ENCODE measurements around the gene UBL4B.

Gene UBL4B

GRCh38 chr1:110087812-110088738 lies 24.2 kb upstream of the UBL4B start:
- Histone ChIP-seq H3K4me1 (ENCODE audit: insufficient read depth, low read length) (peaks cover 4% of the 10 kb centered on the region; the same call in 1 of the 2 replicates), H3K4me3 (ENCODE audit: low read length) (no peak overlapping the region), H3K27ac (ENCODE audit: low read length) (no peak overlapping the region), H3K27me3 (ENCODE audit: insufficient read depth, low read length) (peaks cover 63% of the 10 kb centered on the region), H3K9ac (ENCODE audit: low read depth, low read length) (no peak overlapping the region), H3K9me3 (ENCODE audit: insufficient read depth, low read depth, low read length) (no peaks in the 10 kb centered on the region; the same call in 1 of the 2 replicates), H3K36me3 (ENCODE audit: insufficient read depth, low read depth, low read length) (no peaks in the 10 kb centered on the region)

DNA sequence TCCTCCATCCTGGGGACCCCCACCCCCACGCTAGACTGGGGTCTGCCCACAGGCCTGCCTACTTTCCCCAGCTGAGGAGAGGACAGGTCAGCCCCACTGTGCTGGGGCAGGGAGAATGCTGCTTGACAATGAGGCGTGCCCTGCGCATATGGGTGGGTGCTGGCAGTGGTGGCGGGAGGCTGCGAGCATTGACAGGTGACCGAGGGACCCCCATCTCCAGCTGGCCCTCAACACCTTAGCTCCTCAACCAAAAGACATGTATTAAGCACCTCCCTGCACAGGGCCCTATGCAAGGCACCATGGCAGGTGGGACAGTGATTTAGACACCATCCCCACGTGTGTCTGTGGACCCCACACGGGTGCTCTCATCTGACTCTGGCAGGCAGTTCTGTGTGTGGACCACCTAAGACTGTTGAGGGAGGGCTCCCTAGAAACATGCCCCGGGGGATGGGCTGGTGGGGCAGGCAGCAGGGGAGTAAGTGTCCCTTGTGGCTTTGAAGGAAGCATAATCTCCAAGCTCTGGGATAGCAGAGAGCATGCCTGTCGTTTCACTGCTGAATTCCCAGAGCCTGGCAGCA lies 23.4 kb upstream of the UBL4B start:
- no peak overlapping the region for H3K4me3 ChIP-seq (ENCODE audit: low read length)
- no peaks in the 10 kb centered on the region; the same call in 1 of the 2 replicates for H3K9me3 ChIP-seq (ENCODE audit: insufficient read depth, low read depth, low read length)
- peaks cover 55% of the 10 kb centered on the region for H3K27me3 ChIP-seq (ENCODE audit: insufficient read depth, low read length)
- H3K27ac ChIP-seq (ENCODE audit: low read length): no peak overlapping the region
- H3K4me1 ChIP-seq (ENCODE audit: insufficient read depth, low read length): no peaks in the 10 kb centered on the region; the same call in 1 of the 2 replicates
- no peaks in the 10 kb centered on the region for H3K36me3 ChIP-seq (ENCODE audit: insufficient read depth, low read depth, low read length)
- H3K9ac ChIP-seq (ENCODE audit: low read depth, low read length): no peak overlapping the region

DNA sequence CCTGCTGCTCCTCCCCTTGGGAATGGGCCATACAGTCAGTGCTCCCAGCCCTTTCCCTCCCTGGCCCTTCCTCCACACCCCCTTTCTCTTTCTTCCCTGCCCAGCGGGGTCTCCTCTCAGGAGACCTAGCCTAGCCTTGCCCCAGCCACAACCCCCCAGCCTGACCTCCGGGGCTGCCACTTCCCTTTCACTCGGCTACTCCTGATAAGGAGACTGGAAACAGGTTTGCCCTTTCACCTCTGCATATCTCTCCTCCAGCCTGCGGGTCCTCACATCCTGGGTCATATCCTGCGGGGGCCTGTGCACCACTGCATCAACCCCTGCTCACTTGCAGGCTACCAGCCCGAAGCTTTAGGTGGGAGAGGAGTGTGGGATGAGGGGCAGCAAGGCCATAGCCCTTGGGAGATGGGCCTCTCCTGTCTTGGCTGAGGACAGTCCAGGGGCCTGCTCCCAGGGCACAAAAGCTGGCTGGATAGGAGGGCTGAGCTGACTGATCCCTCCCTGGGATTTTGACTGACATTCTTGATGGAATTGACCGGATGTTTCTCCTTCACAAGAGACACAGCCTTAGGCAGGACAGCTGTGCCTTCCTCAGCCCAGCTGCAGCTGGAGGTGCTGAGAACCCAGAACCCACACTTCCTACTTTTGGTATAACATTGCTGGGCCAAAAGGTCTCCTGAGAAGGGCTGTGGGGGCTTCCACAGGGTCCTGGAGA lies 22.5 kb upstream of the UBL4B start:
- Histone ChIP-seq H3K9me3 (ENCODE audit: insufficient read depth, low read depth, low read length) (no peaks in the 10 kb centered on the region), H3K27ac (ENCODE audit: low read length) (no peak overlapping the region), H3K36me3 (ENCODE audit: insufficient read depth, low read depth, low read length) (no peaks in the 10 kb centered on the region), H3K4me1 (ENCODE audit: insufficient read depth, low read length) (no peaks in the 10 kb centered on the region; the same call in 1 of the 2 replicates), H3K9ac (ENCODE audit: low read depth, low read length) (no peak overlapping the region), H3K4me3 (ENCODE audit: low read length) (no peak overlapping the region), H3K27me3 (ENCODE audit: insufficient read depth, low read length) (peaks cover 46% of the 10 kb centered on the region)

DNA sequence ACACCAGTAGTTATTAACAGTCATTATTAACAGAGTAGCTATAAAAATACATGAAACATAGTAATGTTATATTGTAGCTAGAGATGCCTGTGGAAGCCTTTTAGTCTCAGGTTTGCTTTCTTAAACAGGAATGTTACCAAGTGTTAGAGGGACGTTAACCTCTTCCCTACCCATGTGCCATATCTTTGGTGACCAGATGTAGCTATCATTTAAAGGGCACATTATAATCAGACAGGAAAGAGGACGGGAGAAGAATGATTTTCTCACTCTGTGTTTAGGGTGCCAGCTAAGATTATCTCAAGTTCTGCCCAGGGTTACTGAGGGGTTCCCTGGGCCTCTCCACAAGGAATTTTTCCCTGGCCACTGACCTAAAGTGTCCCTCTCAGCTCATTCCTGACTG lies 20.9 kb upstream of the UBL4B start:
- Histone ChIP-seq H3K36me3 (ENCODE audit: insufficient read depth, low read depth, low read length) (no peaks in the 10 kb centered on the region), H3K9ac (ENCODE audit: low read depth, low read length) (no peak overlapping the region), H3K4me3 (ENCODE audit: low read length) (no peak overlapping the region), H3K4me1 (ENCODE audit: insufficient read depth, low read length) (no peaks in the 10 kb centered on the region; the same call in 1 of the 2 replicates), H3K27me3 (ENCODE audit: insufficient read depth, low read length) (peaks cover 30% of the 10 kb centered on the region), H3K27ac (ENCODE audit: low read length) (no peak overlapping the region), H3K9me3 (ENCODE audit: insufficient read depth, low read depth, low read length) (no peaks in the 10 kb centered on the region)

- no peak overlapping the region for H3K4me3 ChIP-seq (ENCODE audit: low read length)
- H3K4me1 ChIP-seq (ENCODE audit: insufficient read depth, low read length): no peaks in the 10 kb centered on the region; the same call in 1 of the 2 replicates
- H3K9me3 ChIP-seq (ENCODE audit: insufficient read depth, low read depth, low read length): no peaks in the 10 kb centered on the region
- peaks cover 26% of the 10 kb centered on the region for H3K27me3 ChIP-seq (ENCODE audit: insufficient read depth, low read length)
- H3K9ac ChIP-seq (ENCODE audit: low read depth, low read length): no peak overlapping the region
- H3K36me3 ChIP-seq (ENCODE audit: insufficient read depth, low read depth, low read length): no peaks in the 10 kb centered on the region
- no peak overlapping the region for H3K27ac ChIP-seq (ENCODE audit: low read length)
Measured at GRCh38 chr1:110091791-110092190, 20.5 kb upstream of the UBL4B start.

DNA sequence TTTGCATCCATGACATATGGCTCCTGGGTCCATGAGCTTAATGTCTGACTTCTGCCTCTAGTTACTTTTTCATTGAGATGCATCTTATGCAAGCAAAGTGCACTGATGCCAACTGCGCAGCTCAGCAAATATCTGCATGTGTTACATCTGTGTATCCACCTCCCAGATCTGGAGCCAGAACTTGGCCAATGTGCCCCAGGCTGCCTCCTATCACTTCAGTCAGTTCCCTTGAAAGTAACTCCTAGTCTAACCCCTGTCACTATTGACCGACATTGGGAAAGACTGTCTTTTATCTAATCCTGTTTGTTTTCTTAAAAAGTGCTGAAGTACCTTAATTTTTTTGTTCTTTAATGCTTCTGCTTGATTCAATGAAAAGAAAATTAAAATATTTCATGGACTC lies 19.3 kb upstream of the UBL4B start:
- Histone ChIP-seq H3K27me3 (ENCODE audit: insufficient read depth, low read length) (peaks cover 14% of the 10 kb centered on the region), H3K4me1 (ENCODE audit: insufficient read depth, low read length) (no peaks in the 10 kb centered on the region; the same call in 1 of the 2 replicates), H3K4me3 (ENCODE audit: low read length) (no peak overlapping the region), H3K9me3 (ENCODE audit: insufficient read depth, low read depth, low read length) (no peaks in the 10 kb centered on the region), H3K36me3 (ENCODE audit: insufficient read depth, low read depth, low read length) (no peaks in the 10 kb centered on the region), H3K27ac (ENCODE audit: low read length) (no peak overlapping the region), H3K9ac (ENCODE audit: low read depth, low read length) (no peak overlapping the region)

DNA sequence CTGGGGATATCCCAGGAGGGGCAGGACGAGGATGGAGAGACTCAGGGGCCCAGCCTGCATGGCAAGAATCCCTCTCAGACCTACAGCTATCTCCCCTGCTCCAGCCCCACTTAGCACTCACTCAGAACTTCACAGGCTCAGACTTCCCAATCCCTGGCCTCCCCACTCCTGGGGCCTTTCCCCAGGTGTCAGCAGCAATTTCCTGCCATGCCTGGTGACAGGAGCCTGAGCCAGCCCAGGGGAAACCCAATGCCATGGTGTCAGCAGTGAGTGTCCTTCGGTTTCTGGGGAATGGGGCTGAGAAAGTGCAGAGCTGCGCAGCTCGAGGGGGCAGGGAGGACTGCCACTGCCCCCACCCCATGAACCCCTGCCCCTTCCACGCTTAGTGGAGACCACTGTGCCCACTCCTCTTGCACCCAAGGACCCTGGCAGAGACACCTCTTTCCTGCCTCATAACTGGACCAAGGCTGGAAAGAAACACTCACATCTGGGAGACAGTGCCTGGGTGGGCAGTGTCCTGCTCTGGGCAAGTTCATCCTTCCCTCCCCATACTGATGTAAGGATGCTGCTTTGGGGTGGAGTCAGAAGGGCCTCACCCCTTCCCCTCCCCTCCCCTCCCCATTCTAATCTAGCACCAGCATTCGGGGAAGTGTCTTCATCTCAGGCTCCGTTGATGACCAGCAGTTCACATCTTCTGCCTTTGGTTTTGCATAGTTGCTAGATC lies 17.1 kb upstream of the UBL4B start:
- H3K27ac ChIP-seq (ENCODE audit: low read length): no peak overlapping the region
- no peak overlapping the region for H3K9ac ChIP-seq (ENCODE audit: low read depth, low read length)
- H3K36me3 ChIP-seq (ENCODE audit: insufficient read depth, low read depth, low read length): no peaks in the 10 kb centered on the region
- H3K4me3 ChIP-seq (ENCODE audit: low read length): no peak overlapping the region
- no peaks in the 10 kb centered on the region; the same call in 1 of the 2 replicates for H3K4me1 ChIP-seq (ENCODE audit: insufficient read depth, low read length)
- no peaks in the 10 kb centered on the region for H3K9me3 ChIP-seq (ENCODE audit: insufficient read depth, low read depth, low read length)
- H3K27me3 ChIP-seq (ENCODE audit: insufficient read depth, low read length): peaks cover 13% of the 10 kb centered on the region; the same call in 1 of the 2 replicates

GRCh38 chr1:110097507-110098221 lies 14.6 kb upstream of the UBL4B start:
- Histone ChIP-seq H3K9me3 (ENCODE audit: insufficient read depth, low read depth, low read length) (no peaks in the 10 kb centered on the region), H3K27me3 (ENCODE audit: insufficient read depth, low read length) (no peaks in the 10 kb centered on the region; the same call in 1 of the 2 replicates), H3K9ac (ENCODE audit: low read depth, low read length) (no peak overlapping the region), H3K36me3 (ENCODE audit: insufficient read depth, low read depth, low read length) (no peaks in the 10 kb centered on the region), H3K4me1 (ENCODE audit: insufficient read depth, low read length) (no peaks in the 10 kb centered on the region), H3K4me3 (ENCODE audit: low read length) (no peak overlapping the region), H3K27ac (ENCODE audit: low read length) (no peak overlapping the region)

DNA sequence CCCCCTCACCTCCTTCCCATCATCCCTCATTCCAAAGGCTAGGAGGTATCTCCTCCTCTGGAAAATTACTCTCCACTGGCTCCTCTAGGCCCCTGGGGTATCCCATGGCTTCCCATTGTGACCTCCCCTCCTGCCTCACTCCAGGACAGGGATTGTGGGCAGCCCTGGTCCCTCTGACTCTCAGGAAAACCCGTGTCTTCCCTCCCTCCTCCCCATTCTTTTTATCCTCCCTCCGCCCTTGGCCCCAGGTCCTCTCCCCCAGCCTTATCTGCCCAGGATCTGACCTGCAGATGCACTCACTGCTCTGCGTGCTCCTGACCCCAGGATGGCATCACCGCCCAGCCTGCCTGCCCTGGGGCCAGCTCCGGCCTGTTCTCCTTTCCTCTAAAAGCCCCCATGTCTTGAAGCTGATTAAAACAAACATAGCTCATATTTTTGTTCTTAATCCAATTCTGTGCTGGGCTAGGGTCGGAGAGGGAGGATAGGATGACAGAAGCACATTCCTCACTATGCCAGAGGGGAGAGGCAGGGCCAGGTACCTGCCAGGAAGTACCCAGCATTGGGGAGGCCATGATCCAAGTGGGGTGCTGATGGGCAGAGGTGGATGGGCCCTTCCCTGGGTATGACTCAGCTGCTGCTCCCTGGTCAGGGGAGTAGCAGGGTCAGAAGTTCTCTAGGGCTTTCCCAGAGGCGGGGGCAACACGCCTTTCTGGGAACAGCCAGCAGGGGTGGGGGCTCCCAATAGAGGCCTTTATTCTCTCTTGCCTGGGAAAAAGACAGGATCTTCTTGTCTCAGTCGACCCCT lies 13.8 kb upstream of the UBL4B start:
- Histone ChIP-seq H3K4me1 (ENCODE audit: insufficient read depth, low read length) (no peaks in the 10 kb centered on the region), H3K27ac (ENCODE audit: low read length) (no peak overlapping the region), H3K36me3 (ENCODE audit: insufficient read depth, low read depth, low read length) (no peaks in the 10 kb centered on the region), H3K4me3 (ENCODE audit: low read length) (no peak overlapping the region), H3K27me3 (ENCODE audit: insufficient read depth, low read length) (peaks cover 5% of the 10 kb centered on the region; the same call in 1 of the 2 replicates), H3K9me3 (ENCODE audit: insufficient read depth, low read depth, low read length) (no peaks in the 10 kb centered on the region), H3K9ac (ENCODE audit: low read depth, low read length) (no peak overlapping the region)

DNA sequence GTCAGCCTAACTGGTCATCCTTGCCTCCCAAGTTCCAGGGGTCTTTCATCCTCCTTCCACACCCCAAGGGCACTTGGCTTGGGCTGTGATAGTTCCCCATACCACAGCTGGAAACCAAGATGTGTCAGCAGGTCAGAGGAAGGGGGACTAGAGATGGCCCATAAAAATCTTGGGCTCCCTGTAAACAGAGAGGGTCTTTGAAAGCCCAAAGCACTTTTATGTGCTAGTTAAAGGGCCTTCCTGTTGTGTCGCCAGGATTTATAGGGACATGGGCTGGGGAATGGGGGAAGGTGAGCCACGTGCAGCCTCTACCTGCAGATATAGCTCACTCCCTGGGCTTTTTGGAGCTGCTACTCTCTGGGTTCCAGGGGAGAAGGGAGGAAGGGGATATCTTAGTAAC lies 11.9 kb upstream of the UBL4B start:
- Histone ChIP-seq H3K4me3 (ENCODE audit: low read length) (no peak overlapping the region), H3K4me1 (ENCODE audit: insufficient read depth, low read length) (no peaks in the 10 kb centered on the region), H3K9ac (ENCODE audit: low read depth, low read length) (no peak overlapping the region), H3K27ac (ENCODE audit: low read length) (no peak overlapping the region), H3K36me3 (ENCODE audit: insufficient read depth, low read depth, low read length) (no peaks in the 10 kb centered on the region), H3K27me3 (ENCODE audit: insufficient read depth, low read length) (peaks cover 13% of the 10 kb centered on the region; the same call in 1 of the 2 replicates), H3K9me3 (ENCODE audit: insufficient read depth, low read depth, low read length) (no peaks in the 10 kb centered on the region)
